Hepatocyte (in vitro differentiated cells): Measurements from ENCODE around the gene SHPK. TPM values are rescaled to one million over a fixed set of nuclear protein-coding genes. Genes with fewer than 3 reads are reported as not detected.

Experiments
- DNase-seq: peaks from one replicate; pipeline ENCODE4 v3.0.0-alpha.2; 2016; ENCODE audit warnings: low spot score
- H2AFZ ChIP-seq: fragments of 200-600 bp; sonication (generic); 2 replicates; pipeline ENCODE4 v1.6.0; 2016; ENCODE audit warnings: antibody characterized with exemption, mild to moderate bottlenecking
- H3K27ac ChIP-seq: fragments of 200-600 bp; sonication (generic); 2 replicates; pipeline ENCODE4 v1.5.1; 2016; ENCODE audit warnings: mild to moderate bottlenecking
- H3K27me3 ChIP-seq: fragments of 200-600 bp; sonication (generic); 2 replicates; pipeline ENCODE4 v1.6.1; 2016
- H3K36me3 ChIP-seq: fragments of 200-600 bp; sonication (generic); replicated peaks from 2 replicates; pipeline ENCODE4 v1.5.1; 2016; ENCODE audit warnings: low read depth; ENCODE audit not compliant: insufficient read depth
- H3K4me1 ChIP-seq: fragments of 200-600 bp; sonication (generic); 2 replicates; pipeline ENCODE4 v1.5.1; 2016; ENCODE audit warnings: mild to moderate bottlenecking, moderate library complexity; ENCODE audit not compliant: insufficient read depth
- H3K4me2 ChIP-seq: fragments of 200-600 bp; sonication (generic); 2 replicates; pipeline ENCODE4 v1.6.0; 2016
- H3K4me3 ChIP-seq: fragments of 200-600 bp; sonication (generic); 2 replicates; pipeline ENCODE4 v1.5.1; 2016; ENCODE audit warnings: mild to moderate bottlenecking
- H3K79me2 ChIP-seq: fragments of 200-600 bp; sonication (generic); 2 replicates; pipeline ENCODE4 v1.6.0; 2017; ENCODE audit warnings: mild to moderate bottlenecking
- H3K9me2 ChIP-seq: fragments of 200-600 bp; sonication (generic); replicated peaks from 2 replicates; pipeline ENCODE4 v1.6.0; 2017; ENCODE audit warnings: mild to moderate bottlenecking; ENCODE audit not compliant: insufficient read depth
- H3K9me3 ChIP-seq: fragments of 200-600 bp; sonication (generic); 2 replicates; pipeline ENCODE4 v1.5.1; 2016; ENCODE audit warnings: low read depth, mild to moderate bottlenecking
- H4K20me1 ChIP-seq: fragments of 200-600 bp; sonication (generic); 2 replicates; pipeline ENCODE4 v1.6.0; 2016; ENCODE audit warnings: mild to moderate bottlenecking; ENCODE audit not compliant: insufficient read depth, poor library complexity, severe bottlenecking
- CTCF ChIP-seq: fragments of 200-600 bp; sonication (generic); IDR thresholded peaks from 2 replicates; pipeline ENCODE4 v1.5.1; 2016; ENCODE audit warnings: antibody characterized with exemption, mild to moderate bottlenecking; ENCODE audit not compliant: poor library complexity
- EZH2 ChIP-seq: fragments of 200-600 bp; sonication (generic); IDR thresholded peaks from 2 replicates; pipeline ENCODE4 v1.6.1; 2016; ENCODE audit warnings: antibody characterized with exemption, mild to moderate bottlenecking, borderline replicate concordance
- EZH2phosphoT487 ChIP-seq: fragments of 200-600 bp; sonication (generic); IDR thresholded peaks from one replicate; pipeline ENCODE4 v1.6.1; 2018; ENCODE audit warnings: antibody characterized with exemption, mild to moderate bottlenecking, low read depth, moderate library complexity; ENCODE audit not compliant: unreplicated experiment, severe bottlenecking
- WGBS: methylation state at CpG from one replicate; pipeline ENCODE4 v1.1.6; 2016; ENCODE audit warnings: low lambda C conversion rate; ENCODE audit errors: missing lambda C conversion rate; 5-methylcytosine and 5-hydroxymethylcytosine counted together
- polyA plus RNA-seq: library from polyadenylated mRNA; unstranded; fragments of >200 nt; fragmentation: Nextera tagmentation; extraction: Ambion mirVana; gene quantifications from 2 replicates; pipeline ENCODE4 v1.2.1, GENCODE V29; 2016
- total RNA-seq: library from RNA; depleted of rRNA; stranded (reverse); fragments of >200 nt; gene quantifications from 2 replicates; pipeline ENCODE4 v1.2.3, GENCODE V29; 2014

The SHPK gene
- total and polyA plus RNA-seq, 2 experiments from 2014 or later = 9.1 to 14.1 TPM

GRCh38 chr17:3632287-3632686 is 3.8 kb downstream of the SHPK start:
- H3K9me3 ChIP-seq = no peaks in the 10 kb centered on the region
- no peak overlapping the region for H3K27ac ChIP-seq
- H3K36me3 ChIP-seq = no peaks in the 10 kb centered on the region
- no peak for DNase-seq
- TF ChIP-seq EZH2phosphoT487 (no peak), CTCF (no peak), EZH2 (no peak)
- H3K79me2 ChIP-seq = peaks cover 35% of the 10 kb centered on the region
- peaks cover 4% of the 10 kb centered on the region for H4K20me1 ChIP-seq
- H3K27me3 ChIP-seq = no peaks in the 10 kb centered on the region
- no peak overlapping the region for H2AFZ ChIP-seq
- 98% methylated on average over 7 of the region's 7 CpGs for WGBS
- peaks cover 6% of the 10 kb centered on the region for H3K4me1 ChIP-seq
- H3K4me3 ChIP-seq = no peak overlapping the region
- no peaks in the 10 kb centered on the region for H3K9me2 ChIP-seq
- no peak overlapping the region for H3K4me2 ChIP-seq

DNA sequence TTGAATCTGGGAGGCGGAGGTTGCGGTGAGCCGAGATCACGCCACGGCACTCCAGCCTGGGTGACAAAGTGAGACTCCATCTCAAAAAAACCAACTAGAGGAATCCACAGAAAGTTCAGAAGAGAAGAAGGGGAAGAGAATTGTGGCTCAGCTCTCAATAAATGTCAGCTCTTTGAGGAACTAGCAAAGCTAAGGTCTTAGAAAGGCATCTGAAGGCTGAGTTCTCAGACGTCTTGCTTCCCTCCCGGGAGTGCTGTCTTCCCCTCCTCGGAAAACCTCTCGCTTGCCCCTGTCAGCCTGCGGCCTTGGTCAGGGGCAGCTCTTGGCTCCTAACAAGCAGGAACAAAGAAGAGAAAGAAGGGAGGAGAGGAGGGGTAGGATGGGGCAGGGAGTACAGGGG is 5.3 kb downstream of the SHPK start:
- Histone ChIP-seq H3K27me3 (no peaks in the 10 kb centered on the region), H3K27ac (no peak overlapping the region), H4K20me1 (peaks cover 4% of the 10 kb centered on the region), H3K9me3 (no peaks in the 10 kb centered on the region), H2AFZ (no peak overlapping the region), H3K36me3 (no peaks in the 10 kb centered on the region), H3K4me2 (no peak overlapping the region), H3K4me1 (peaks cover 6% of the 10 kb centered on the region), H3K4me3 (no peak overlapping the region), H3K79me2 (peaks cover 35% of the 10 kb centered on the region), H3K9me2 (no peaks in the 10 kb centered on the region)
- no peak for DNase-seq
- no peak for TF ChIP-seq EZH2phosphoT487
- TF ChIP-seq CTCF = no peak
- no peak for TF ChIP-seq EZH2
- 96% methylated on average over 10 of the region's 10 CpGs for WGBS

DNA sequence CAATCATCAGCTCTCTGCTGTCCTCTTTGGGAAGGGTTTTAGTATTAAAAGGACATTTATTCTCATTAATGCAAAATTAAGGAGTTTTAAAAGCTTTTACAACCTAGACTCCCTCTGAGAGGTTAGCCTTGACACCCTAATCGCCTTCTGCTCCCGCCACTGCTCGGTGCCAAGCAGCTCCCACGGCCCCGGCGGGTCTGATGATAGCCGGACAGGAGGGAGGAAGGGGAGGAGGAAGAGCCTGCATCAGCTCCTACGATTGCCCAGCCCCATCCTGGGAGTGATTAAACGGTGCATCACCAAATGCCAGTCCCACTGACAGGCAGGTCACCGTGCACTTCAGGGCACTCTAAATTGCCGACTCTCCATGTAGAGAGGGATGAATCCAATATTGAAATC is 8.3 kb downstream of the SHPK start:
- no peaks in the 10 kb centered on the region for H3K36me3 ChIP-seq
- WGBS = 95% methylated on average over 11 of the region's 11 CpGs

More for the DNA sequence above, 8.3 kb downstream of the SHPK start:
- Histone ChIP-seq H3K27me3 (no peaks in the 10 kb centered on the region), H3K4me3 (no peak overlapping the region), H4K20me1 (peaks cover 4% of the 10 kb centered on the region), H3K79me2 (peaks cover 17% of the 10 kb centered on the region), H3K27ac (peak overlapping the region; percentile 37), H2AFZ (no peak overlapping the region), H3K4me2 (no peak overlapping the region), H3K9me3 (no peaks in the 10 kb centered on the region), H3K4me1 (no peaks in the 10 kb centered on the region), H3K9me2 (no peaks in the 10 kb centered on the region)
- DNase-seq = no peak
- no peak for TF ChIP-seq CTCF
- TF ChIP-seq EZH2 = no peak
- TF ChIP-seq EZH2phosphoT487 = no peak
